Measurements from ENCODE around the gene NFATC2. TPM values are rescaled to one million over a fixed set of nuclear protein-coding genes. Genes with fewer than 3 reads are reported as not detected.
"Not testable (repeated sequence)": the region's sequence is repeated elsewhere in the genome, so short reads cannot be mapped to it uniquely, and the experiment has no call there.

The NFATC2 gene
- total and polyA plus RNA-seq, 12 donors: 0.43 to 5.7 (median 3.3) TPM

GRCh38 chr20:51569815-51570738, 27.6 kb upstream of the NFATC2 start:
- peak; percentile 61 to 93 (median 89) for ATAC-seq
- H3K27ac ChIP-seq: peak overlapping the region; percentile 44 to 91 (median 80)
- H3K4me3 ChIP-seq: peak overlapping the region in 7 of 10 donors; percentile 9 to 43 (median 34)
- H3K36me3 ChIP-seq: no peaks in the 10 kb centered on the region
- H3K9me3 ChIP-seq: peaks cover 0 to 10% (median 0%) of the 10 kb centered on the region in 11 donors
- peaks cover 0 to 42% (median 21%) of the 10 kb centered on the region in 9 donors for H3K4me1 ChIP-seq
- intact Hi-C loops (cut with DNase I): loop anchor here in 4 of 10 donors (5.0 to 10.0 kb wide), 4 partner anchors 115 to 185 kb away; no protein-coding TSS in a partner anchor
- no peak for TF ChIP-seq CTCF (IDR thresholded peaks at IDR 0.05)
- WGBS, 2 donors: 50 to 58% methylated on average over 25 of the region's 25 CpGs
- peak; percentile 42 to 65 for DNase-seq
- H3K27me3 ChIP-seq: peaks cover 0 to 5% (median 0%) of the 10 kb centered on the region in 7 donors

- H3K4me1 ChIP-seq: peaks cover 7 to 46% (median 30%) of the 10 kb centered on the region in 9 donors
- H3K27ac ChIP-seq, H3K36me3 ChIP-seq, DNase-seq, H3K9me3 ChIP-seq, ATAC-seq, H3K4me3 ChIP-seq: not testable (repeated sequence)
- 88% methylated on average over 3 of the region's 3 CpGs for WGBS, 2 donors
- peaks cover 0 to 19% (median 0%) of the 10 kb centered on the region in 7 donors for H3K27me3 ChIP-seq
- intact Hi-C loops (cut with DNase I): loop anchor here in 3 of 10 donors (10.0 kb wide), 3 partner anchors 114 to 184 kb away; no protein-coding TSS in a partner anchor
These were observed 26.0 kb upstream of the NFATC2 start for GRCh38 chr20:51568533-51568932.

GRCh38 chr20:51567622-51568021, 25.1 kb upstream of the NFATC2 start:
- WGBS, 2 donors: 91 to 93% methylated on average over 5 of the region's 5 CpGs
- TF ChIP-seq CTCF (IDR thresholded peaks at IDR 0.05): no peak
- Histone ChIP-seq H3K36me3 (no peaks in the 10 kb centered on the region), H3K27me3 (peaks cover 0 to 28% (median 0%) of the 10 kb centered on the region in 7 donors), H3K27ac (no peak overlapping the region), H3K4me3 (no peak overlapping the region), H3K4me1 (peaks cover 9 to 48% (median 32%) of the 10 kb centered on the region in 9 donors), H3K9me3 (no peaks in the 10 kb centered on the region)
- intact Hi-C loops (cut with DNase I): loop anchor here in 3 of 10 donors (10.0 kb wide), 3 partner anchors 113 to 183 kb away; no protein-coding TSS in a partner anchor
- ATAC-seq: no peak
- no peak for DNase-seq

- H3K27me3 ChIP-seq: peaks cover 0 to 38% (median 0%) of the 10 kb centered on the region in 7 donors
- DNase-seq: no peak
- no peak overlapping the region for H3K27ac ChIP-seq
- no peaks in the 10 kb centered on the region for H3K9me3 ChIP-seq
- WGBS, 2 donors: 79 to 92% methylated on average over 4 of the region's 4 CpGs
- H3K4me3 ChIP-seq: no peak overlapping the region
- H3K36me3 ChIP-seq: no peaks in the 10 kb centered on the region
- intact Hi-C loops (cut with DNase I): loop anchor here in 3 of 10 donors (10.0 kb wide), 3 partner anchors 112 to 182 kb away; no protein-coding TSS in a partner anchor
- no peak for TF ChIP-seq CTCF (IDR thresholded peaks at IDR 0.05)
- ATAC-seq: no peak
- peaks cover 11 to 58% (median 41%) of the 10 kb centered on the region in 9 donors for H3K4me1 ChIP-seq
These were observed 24.1 kb upstream of the NFATC2 start for GRCh38 chr20:51566594-51566993.

All from heart right ventricle (tissue), 16 donors.